Brain microvascular endothelial cell (primary cell): ENCODE results near the gene EHD4.
A peak's percentile ranks its signal among the peaks of the same experiment; 100 is the strongest.

Experiments used
- DNase-seq: peaks from one replicate; pipeline ENCODE4 v3.0.0-alpha.2; 2020
- H3K27ac ChIP-seq: fragments of 250-450 bp; sonication (Bioruptor Pico); 2 replicates; pipeline ENCODE4 v1.5.1; 2020; ENCODE audit warnings: mild to moderate bottlenecking, moderate library complexity
- H3K27me3 ChIP-seq: fragments of 250-450 bp; sonication (Bioruptor Pico); replicated peaks from 2 replicates; pipeline ENCODE4 v1.5.1; 2020; ENCODE audit warnings: mild to moderate bottlenecking
- H3K36me3 ChIP-seq: fragments of 250-450 bp; sonication (Bioruptor Pico); replicated peaks from 2 replicates; pipeline ENCODE4 v1.5.1; 2020; ENCODE audit warnings: mild to moderate bottlenecking
- H3K4me3 ChIP-seq: 2 replicates; pipeline ENCODE4 v1.5.1; 2011; ENCODE audit warnings: low read depth, mild to moderate bottlenecking, control low read depth, low read length, moderate library complexity
- CTCF ChIP-seq: IDR thresholded peaks from 2 replicates; pipeline ENCODE4 v1.5.1; 2011; ENCODE audit warnings: low read depth, mild to moderate bottlenecking, moderate library complexity, low read length, control low read depth, inconsistent platforms; ENCODE audit errors: missing control alignments
- in situ Hi-C: cut with HindIII; loops from 2 replicates; pipeline ENCODE4 v1.10.0; 2017; ENCODE audit warnings: low sequenced_read_pairs, low pct_ligation_motif_present

Gene EHD4

DNA sequence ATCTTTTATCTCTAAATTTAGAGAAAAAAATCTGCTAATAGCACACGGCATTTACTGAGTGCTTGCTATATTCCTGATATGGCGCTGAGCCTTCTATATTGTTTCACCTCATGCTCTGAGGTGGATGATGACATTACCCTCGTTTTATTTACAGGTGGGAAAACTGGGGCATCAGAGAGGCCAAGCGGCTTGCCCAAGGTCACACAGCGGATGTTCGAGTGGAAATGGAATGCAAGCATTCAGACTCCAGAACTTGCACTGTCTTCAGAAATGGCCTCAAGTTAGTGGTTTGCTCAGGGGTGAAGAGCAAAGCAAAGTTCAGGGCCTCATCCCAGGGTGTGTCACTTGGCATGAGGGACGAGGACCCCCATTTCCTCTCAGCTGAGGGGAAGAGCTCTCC lies 17.3 kb downstream of the EHD4 start:
- Histone ChIP-seq H3K27me3 (no peaks in the 10 kb centered on the region), H3K27ac (no peak overlapping the region), H3K36me3 (peaks cover 21% of the 10 kb centered on the region), H3K4me3 (no peak overlapping the region)
- DNase-seq = no peak
- TF ChIP-seq CTCF = no peak
- in situ Hi-C loops = no loop called here

GRCh38 chr15:41954036-41954435 lies 18.3 kb downstream of the EHD4 start:
- in situ Hi-C loops = no loop called here
- Histone ChIP-seq H3K4me3 (no peak overlapping the region), H3K27me3 (no peaks in the 10 kb centered on the region), H3K36me3 (peaks cover 21% of the 10 kb centered on the region), H3K27ac (no peak overlapping the region)
- DNase-seq = no peak
- no peak for TF ChIP-seq CTCF

- Histone ChIP-seq H3K36me3 (peaks cover 21% of the 10 kb centered on the region), H3K27me3 (no peaks in the 10 kb centered on the region), H3K4me3 (no peak overlapping the region), H3K27ac (no peak overlapping the region)
- no peak for TF ChIP-seq CTCF
- in situ Hi-C loops = no loop called here
- DNase-seq = no peak
These were observed 20.3 kb downstream of the EHD4 start for GRCh38 chr15:41952013-41952563.

GRCh38 chr15:41951571-41951970 lies 20.8 kb downstream of the EHD4 start:
- no peaks in the 10 kb centered on the region for H3K27me3 ChIP-seq
- in situ Hi-C loops = no loop called here
- H3K27ac ChIP-seq = no peak overlapping the region
- H3K4me3 ChIP-seq = no peak overlapping the region
- no peak for DNase-seq
- no peak for TF ChIP-seq CTCF
- peaks cover 21% of the 10 kb centered on the region for H3K36me3 ChIP-seq

- Histone ChIP-seq H3K36me3 (peaks cover 21% of the 10 kb centered on the region), H3K27me3 (no peaks in the 10 kb centered on the region), H3K4me3 (no peak overlapping the region), H3K27ac (no peak overlapping the region)
- in situ Hi-C loops = no loop called here
- no peak for DNase-seq
- no peak for TF ChIP-seq CTCF
These were observed 21.9 kb downstream of the EHD4 start for GRCh38 chr15:41950489-41950888.

- peaks cover 21% of the 10 kb centered on the region for H3K36me3 ChIP-seq
- H3K4me3 ChIP-seq = no peak overlapping the region
- H3K27me3 ChIP-seq = no peaks in the 10 kb centered on the region
- TF ChIP-seq CTCF = no peak
- in situ Hi-C loops = no loop called here
- DNase-seq = no peak
- peak overlapping the region; percentile 44 for H3K27ac ChIP-seq
These were observed 22.3 kb downstream of the EHD4 start for GRCh38 chr15:41950127-41950483.
